Ascending aorta (tissue), 2 donors: ENCODE results near the gene APOL3. TPM values are rescaled to one million over a fixed set of nuclear protein-coding genes. Genes with fewer than 3 reads are reported as not detected.

Source experiments
- DNase-seq, 2 donors: peaks; one replicate each; pipeline ENCODE4 v3.0.0-alpha.2; 2019; ENCODE audit warnings: low spot score in 2 of 2
- H3K27ac ChIP-seq, 2 donors: fragments of 200-600 bp; sonication (generic); one replicate each; pipeline ENCODE4 v1.5.1; 2016 to 2017; ENCODE audit warnings: mild to moderate bottlenecking in 1 of 2
- H3K27me3 ChIP-seq: fragments of 200-600 bp; sonication (generic); one replicate; pipeline ENCODE4 v1.5.1; 2017
- H3K36me3 ChIP-seq, 2 donors: fragments of 200-600 bp; sonication (generic); one replicate each; pipeline ENCODE4 v1.5.1; 2016
- H3K4me1 ChIP-seq, 2 donors: fragments of 200-600 bp; sonication (generic); one replicate each; pipeline ENCODE4 v1.5.1; 2016 to 2017; ENCODE audit warnings: mild to moderate bottlenecking in 1 of 2
- H3K4me3 ChIP-seq, 2 donors: fragments of 200-600 bp; sonication (generic); one replicate each; pipeline ENCODE4 v1.5.1; 2016 to 2017; ENCODE audit warnings: mild to moderate bottlenecking in 1 of 2
- H3K9me3 ChIP-seq, 2 donors: fragments of 200-600 bp; sonication (generic); one replicate each; pipeline ENCODE4 v1.5.1; 2016
- intact Hi-C: fragments of 100-400 bp; cut with DNase I; formaldehyde crosslinking; loops from one replicate; pipeline ENCODE4 v1.15.1; 2023
- total RNA-seq: library from RNA; depleted of rRNA; stranded (reverse); fragments of >200 nt; gene quantifications from one replicate; pipeline ENCODE4 v1.1.0, GENCODE V29; 2016
- TF ChIP-seq, protein P1 (sequence below), 3 experiments: fragments of 200-600 bp in 2 of 3; fragments of 450-650 bp in 1 of 3; sonication (generic) in 2 of 3; IDR thresholded peaks; one replicate each; pipeline ENCODE4 v1.5.1; 2016 to 2019; ENCODE audit warnings: antibody characterized with exemption in 3 of 3, mild to moderate bottlenecking in 1 of 3, moderate library complexity in 1 of 3

The APOL3 gene
- total RNA-seq, 1 donor from 2014 or later, result 47.3 TPM

GRCh38 chr22:36166518-36167220 is 6.1 kb upstream of the APOL3 start:
- H3K4me3 ChIP-seq, result no peak overlapping the region
- H3K9me3 ChIP-seq, result no peaks in the 10 kb centered on the region
- H3K4me1 ChIP-seq, result no peaks in the 10 kb centered on the region
- TF ChIP-seq, protein P1, sequence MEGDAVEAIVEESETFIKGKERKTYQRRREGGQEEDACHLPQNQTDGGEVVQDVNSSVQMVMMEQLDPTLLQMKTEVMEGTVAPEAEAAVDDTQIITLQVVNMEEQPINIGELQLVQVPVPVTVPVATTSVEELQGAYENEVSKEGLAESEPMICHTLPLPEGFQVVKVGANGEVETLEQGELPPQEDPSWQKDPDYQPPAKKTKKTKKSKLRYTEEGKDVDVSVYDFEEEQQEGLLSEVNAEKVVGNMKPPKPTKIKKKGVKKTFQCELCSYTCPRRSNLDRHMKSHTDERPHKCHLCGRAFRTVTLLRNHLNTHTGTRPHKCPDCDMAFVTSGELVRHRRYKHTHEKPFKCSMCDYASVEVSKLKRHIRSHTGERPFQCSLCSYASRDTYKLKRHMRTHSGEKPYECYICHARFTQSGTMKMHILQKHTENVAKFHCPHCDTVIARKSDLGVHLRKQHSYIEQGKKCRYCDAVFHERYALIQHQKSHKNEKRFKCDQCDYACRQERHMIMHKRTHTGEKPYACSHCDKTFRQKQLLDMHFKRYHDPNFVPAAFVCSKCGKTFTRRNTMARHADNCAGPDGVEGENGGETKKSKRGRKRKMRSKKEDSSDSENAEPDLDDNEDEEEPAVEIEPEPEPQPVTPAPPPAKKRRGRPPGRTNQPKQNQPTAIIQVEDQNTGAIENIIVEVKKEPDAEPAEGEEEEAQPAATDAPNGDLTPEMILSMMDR (IDR thresholded peaks at IDR 0.05), result no peak
- no peak overlapping the region for H3K27ac ChIP-seq
- intact Hi-C loops, result no loop called here
- peak in 1 of 2 donors; percentile 40 for DNase-seq
- H3K36me3 ChIP-seq, result no peaks in the 10 kb centered on the region
- H3K27me3 ChIP-seq, result no peaks in the 10 kb centered on the region

DNA sequence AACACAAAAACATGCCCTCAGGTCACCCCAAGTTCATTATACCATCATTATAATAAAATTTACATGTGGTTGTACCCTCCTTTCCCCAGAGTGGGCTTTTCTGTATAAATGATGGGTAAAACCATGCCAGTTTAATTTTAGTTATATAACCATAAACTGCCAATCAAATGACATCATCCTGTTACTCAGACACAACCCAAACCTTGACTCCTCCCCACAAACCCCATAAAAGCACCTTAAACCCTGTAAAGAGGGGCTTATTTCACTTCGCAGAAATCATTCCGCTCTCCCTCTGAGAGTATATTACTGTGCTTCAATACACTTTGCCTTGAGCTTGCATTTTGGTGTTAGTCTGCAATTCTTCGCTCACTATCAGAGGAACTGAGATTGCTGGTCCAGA is 5.5 kb upstream of the APOL3 start:
- intact Hi-C loops, result no loop called here
- TF ChIP-seq, protein P1 (IDR thresholded peaks at IDR 0.05), result no peak
- H3K4me3 ChIP-seq, result no peak overlapping the region
- H3K36me3 ChIP-seq, result no peaks in the 10 kb centered on the region
- H3K4me1 ChIP-seq, result peaks cover 0 to 5% of the 10 kb centered on the region in 2 donors
- DNase-seq, result no peak
- H3K9me3 ChIP-seq, result no peaks in the 10 kb centered on the region
- no peaks in the 10 kb centered on the region for H3K27me3 ChIP-seq
- no peak overlapping the region for H3K27ac ChIP-seq

- Histone ChIP-seq H3K4me3 (no peak overlapping the region), H3K27me3 (no peaks in the 10 kb centered on the region), H3K27ac (no peak overlapping the region), H3K9me3 (no peaks in the 10 kb centered on the region), H3K36me3 (no peaks in the 10 kb centered on the region), H3K4me1 (peaks cover 0 to 13% of the 10 kb centered on the region in 2 donors)
- intact Hi-C loops, result no loop called here
- TF ChIP-seq, protein P1 (IDR thresholded peaks at IDR 0.05), result no peak
- no peak for DNase-seq
Measured at GRCh38 chr22:36165141-36165540, 4.6 kb upstream of the APOL3 start.

DNA sequence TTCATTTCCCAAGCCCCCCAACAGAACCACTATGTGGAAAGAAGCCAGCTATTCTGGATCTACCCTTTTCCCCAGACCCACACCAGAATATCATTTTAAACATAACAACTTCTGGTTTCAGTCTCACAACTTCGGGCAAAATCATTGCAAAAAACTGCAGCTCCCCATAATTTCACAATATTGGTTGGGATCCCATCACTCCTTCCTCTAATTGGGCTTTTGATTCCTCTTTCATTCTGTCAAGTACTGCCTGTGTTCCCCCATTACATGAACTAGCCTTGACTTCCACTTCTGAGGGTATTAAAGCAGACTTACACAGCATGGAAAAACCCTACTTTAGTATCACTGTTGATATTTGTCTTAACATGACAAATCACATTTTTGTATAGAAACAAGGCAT is 4.1 kb upstream of the APOL3 start:
- intact Hi-C loops, result no loop called here
- H3K9me3 ChIP-seq, result no peaks in the 10 kb centered on the region
- H3K27ac ChIP-seq, result no peak overlapping the region
- no peaks in the 10 kb centered on the region for H3K36me3 ChIP-seq
- H3K4me1 ChIP-seq, result peaks cover 0 to 18% of the 10 kb centered on the region in 2 donors
- TF ChIP-seq, protein P1 (IDR thresholded peaks at IDR 0.05), result no peak
- DNase-seq, result peak in 1 of 2 donors; percentile 38
- no peaks in the 10 kb centered on the region for H3K27me3 ChIP-seq
- no peak overlapping the region for H3K4me3 ChIP-seq

DNA sequence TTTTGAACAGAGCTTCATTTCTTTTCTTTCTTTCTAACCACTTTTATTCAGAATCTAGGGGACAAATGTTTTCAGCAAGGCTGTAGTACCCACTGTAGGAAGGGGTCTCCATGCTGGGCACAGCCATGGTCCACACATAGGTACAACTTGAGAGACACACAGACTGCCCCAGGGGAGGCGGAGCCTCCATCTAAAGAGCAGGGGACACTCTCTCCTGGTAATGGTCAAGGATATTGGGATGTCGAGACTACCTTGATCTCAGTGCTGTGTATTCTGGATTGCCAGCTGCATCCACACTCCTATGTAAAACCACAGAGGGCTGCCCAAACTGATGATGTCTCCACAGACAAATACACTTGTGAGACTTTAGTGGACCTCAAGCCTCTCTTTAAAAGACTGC is 2.9 kb upstream of the APOL3 start:
- no peaks in the 10 kb centered on the region for H3K36me3 ChIP-seq
- no peaks in the 10 kb centered on the region for H3K9me3 ChIP-seq
- intact Hi-C loops, result no loop called here
- H3K4me3 ChIP-seq, result no peak overlapping the region
- TF ChIP-seq, protein P1 (IDR thresholded peaks at IDR 0.05), result no peak
- H3K27ac ChIP-seq, result no peak overlapping the region
- H3K27me3 ChIP-seq, result no peaks in the 10 kb centered on the region
- H3K4me1 ChIP-seq, result peaks cover 0 to 25% of the 10 kb centered on the region in 2 donors
- no peak for DNase-seq
